Fibroblast of lung (primary cell): ENCODE measurements around the gene MEDAG. TPM values are rescaled to one million over a fixed set of nuclear protein-coding genes. Genes with fewer than 3 reads are reported as not detected.
"Not testable (repeated sequence)": the region's sequence is repeated elsewhere in the genome, so short reads cannot be mapped to it uniquely, and the experiment has no call there.

Experiments
- DNase-seq, 2 donors: peaks; one replicate each; pipeline versions ENCODE4 v3.0.0 to v3.0.0-alpha.2; 2010; ENCODE audit warnings: low read depth in 2 of 2
- H2AFZ ChIP-seq: 2 replicates; pipeline ENCODE4 v1.5.1; 2012; ENCODE audit warnings: low read length, control low read depth, inconsistent platforms
- H3K27ac ChIP-seq: 2 replicates; pipeline ENCODE4 v1.5.1; 2011; ENCODE audit warnings: low read length, control low read depth; ENCODE audit not compliant: insufficient read depth
- H3K27me3 ChIP-seq: 2 replicates; pipeline ENCODE4 v1.5.1; 2011; ENCODE audit warnings: mild to moderate bottlenecking, low read length; ENCODE audit not compliant: control insufficient read depth, insufficient read depth
- H3K36me3 ChIP-seq: 2 replicates; pipeline ENCODE4 v1.5.1; 2011; ENCODE audit warnings: low read length; ENCODE audit not compliant: control insufficient read depth, insufficient read depth
- H3K4me1 ChIP-seq: 2 replicates; pipeline ENCODE4 v1.5.1; 2011; ENCODE audit warnings: low read length; ENCODE audit not compliant: control insufficient read depth, insufficient read depth; ENCODE audit errors: extremely low read depth
- H3K4me2 ChIP-seq: 2 replicates; pipeline ENCODE4 v1.5.1; 2011; ENCODE audit warnings: low read length, control low read depth; ENCODE audit not compliant: insufficient read depth; ENCODE audit errors: extremely low read depth
- H3K4me3 ChIP-seq, 4 experiments: fragments of 200-600 bp in 1 of 4; sonication (generic) in 1 of 4; replicated peaks in 1 of 4; 2 replicates each; pipeline ENCODE4 v1.5.1; 2011 to 2016; ENCODE audit warnings: low read length in 4 of 4, low read depth in 3 of 4, mild to moderate bottlenecking in 3 of 4, control low read depth in 2 of 4, inconsistent platforms in 1 of 4, mixed read lengths in 1 of 4; ENCODE audit not compliant: insufficient read depth in 1 of 4; ENCODE audit errors: control extremely low read depth in 1 of 4
- H3K79me2 ChIP-seq: 2 replicates; pipeline ENCODE4 v1.5.1; 2012; ENCODE audit warnings: mild to moderate bottlenecking, low read length, inconsistent platforms; ENCODE audit not compliant: control insufficient read depth, insufficient read depth
- H3K9ac ChIP-seq: 2 replicates; pipeline ENCODE4 v1.5.1; 2011; ENCODE audit warnings: mild to moderate bottlenecking, low read length, control low read depth; ENCODE audit not compliant: insufficient read depth
- H3K9me3 ChIP-seq: 2 replicates; pipeline ENCODE4 v1.5.1; 2012; ENCODE audit warnings: low read depth, low read length; ENCODE audit not compliant: control insufficient read depth, insufficient read depth
- H4K20me1 ChIP-seq: 2 replicates; pipeline ENCODE4 v1.5.1; 2011; ENCODE audit warnings: low read length; ENCODE audit not compliant: control insufficient read depth, insufficient read depth; ENCODE audit errors: extremely low read depth
- CTCF ChIP-seq, 2 donors: IDR thresholded peaks in 1 of 2; conservative IDR thresholded peaks in 1 of 2; 1 replicate in 1 of 2; 2 replicates in 1 of 2; pipeline ENCODE4 v1.5.1; 2011 to 2012; ENCODE audit warnings: low read length in 2 of 2, control low read depth in 1 of 2, inconsistent platforms in 1 of 2, low read depth in 1 of 2, mild to moderate bottlenecking in 1 of 2
- EZH2 ChIP-seq: IDR thresholded peaks from 2 replicates; pipeline ENCODE4 v1.5.1; 2012; ENCODE audit warnings: low read length, control low read depth, mild to moderate bottlenecking; ENCODE audit errors: missing control alignments
- polyA plus RNA-seq, 2 donors: library from polyadenylated mRNA; depleted of rRNA in 1 of 2; stranded (reverse) in 1 of 2; unstranded in 1 of 2; fragments of >200 nt; gene quantifications; 2 replicates each; pipeline ENCODE4 v1.2.1, GENCODE V29; 2011 to 2012; ENCODE audit warnings: missing spikeins in 1 of 2
- total RNA-seq: library from RNA; depleted of rRNA; stranded (reverse); fragments of >200 nt; gene quantifications from 2 replicates; pipeline ENCODE4 v1.2.1, GENCODE V29; 2014

Gene MEDAG
- total and polyA plus RNA-seq, 2 donors (not counting 1 experiment from before 2014, with no cell fraction given): 11.2 to 99.8 TPM

DNA sequence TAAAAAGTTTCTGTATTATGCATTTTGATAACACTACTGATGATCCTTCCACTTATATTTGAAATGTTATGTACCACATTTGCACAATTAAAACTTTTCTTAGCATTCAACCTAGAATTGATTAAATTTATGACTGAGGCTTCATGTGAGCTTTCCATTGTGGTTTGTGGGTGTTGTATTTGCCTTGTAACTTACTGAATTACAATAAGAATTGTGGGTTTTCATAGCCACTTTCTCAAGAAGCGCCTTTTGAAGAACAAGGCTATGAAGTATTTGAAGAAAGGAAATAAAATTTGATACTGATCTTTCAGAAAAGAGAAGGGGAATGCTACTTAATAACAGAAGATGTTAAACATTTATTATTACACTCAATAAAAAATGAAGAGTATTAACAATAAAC lies 19.4 kb downstream of the MEDAG start:
- no peak for TF ChIP-seq CTCF (conservative IDR thresholded peaks at IDR 0.05 in 1 of 2, IDR thresholded peaks at IDR 0.05 in 1 of 2; ENCODE audit: low read depth in 1 of 2, low read length in 2 of 2)
- TF ChIP-seq EZH2: no peak
- H4K20me1 ChIP-seq: no peaks in the 10 kb centered on the region
- no peaks in the 10 kb centered on the region for H3K27me3 ChIP-seq
- H3K36me3 ChIP-seq: no peaks in the 10 kb centered on the region
- no peak overlapping the region for H3K4me3 ChIP-seq
- H3K9ac ChIP-seq: no peak overlapping the region
- no peak overlapping the region for H3K27ac ChIP-seq
- H3K9me3 ChIP-seq: no peaks in the 10 kb centered on the region
- H3K79me2 ChIP-seq: no peaks in the 10 kb centered on the region
- DNase-seq: no peak
- H3K4me1 ChIP-seq: no peaks in the 10 kb centered on the region
- no peak overlapping the region for H3K4me2 ChIP-seq
- no peak overlapping the region for H2AFZ ChIP-seq

GRCh38 chr13:30926781-30927180 lies 20.7 kb downstream of the MEDAG start:
- H3K4me1 ChIP-seq: no peaks in the 10 kb centered on the region
- H3K9ac ChIP-seq: no peak overlapping the region
- DNase-seq: no peak
- H3K27ac ChIP-seq: no peak overlapping the region
- H3K36me3 ChIP-seq: no peaks in the 10 kb centered on the region
- TF ChIP-seq EZH2 (no peak), CTCF (conservative IDR thresholded peaks at IDR 0.05 in 1 of 2, IDR thresholded peaks at IDR 0.05 in 1 of 2; ENCODE audit: low read depth in 1 of 2, low read length in 2 of 2) (no peak)
- no peaks in the 10 kb centered on the region for H3K9me3 ChIP-seq
- H2AFZ ChIP-seq: no peak overlapping the region
- H3K4me2 ChIP-seq: no peak overlapping the region
- H3K4me3 ChIP-seq: no peak overlapping the region
- H4K20me1 ChIP-seq: no peaks in the 10 kb centered on the region
- H3K79me2 ChIP-seq: no peaks in the 10 kb centered on the region
- no peaks in the 10 kb centered on the region for H3K27me3 ChIP-seq

DNA sequence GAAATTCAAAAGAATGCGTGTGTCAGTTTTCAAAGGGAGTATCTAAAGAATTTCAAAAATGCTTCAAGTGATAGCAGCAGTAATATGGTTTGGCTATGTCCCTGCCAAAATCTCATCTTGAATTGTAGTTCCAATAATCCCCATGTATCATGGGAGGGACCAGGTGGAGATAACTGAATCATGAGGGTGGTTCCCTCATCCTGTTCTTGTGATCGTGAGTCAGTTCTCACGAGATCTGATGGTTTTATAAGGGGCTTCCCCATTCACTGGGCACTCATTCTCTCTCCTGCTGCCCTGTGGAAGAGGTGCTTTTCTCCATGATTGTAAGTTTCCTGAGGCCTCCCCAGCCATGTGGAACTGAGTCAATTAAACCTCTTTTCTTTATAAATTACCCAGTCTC lies 21.1 kb downstream of the MEDAG start:
- peak in 1 of 2 donors; percentile 63 for DNase-seq
- not testable (repeated sequence) for H3K9me3 ChIP-seq

More for the DNA sequence above, 21.1 kb downstream of the MEDAG start:
- H3K9ac ChIP-seq, H3K79me2 ChIP-seq, H3K36me3 ChIP-seq, H3K4me1 ChIP-seq, H3K27me3 ChIP-seq, H3K4me2 ChIP-seq, H2AFZ ChIP-seq, H4K20me1 ChIP-seq, H3K4me3 ChIP-seq, H3K27ac ChIP-seq: not testable (repeated sequence)
